ENCODE measurements around the gene WDR27.
A peak's percentile ranks its signal among the peaks of the same experiment; 100 is the strongest.

WDR27 gene

DNA sequence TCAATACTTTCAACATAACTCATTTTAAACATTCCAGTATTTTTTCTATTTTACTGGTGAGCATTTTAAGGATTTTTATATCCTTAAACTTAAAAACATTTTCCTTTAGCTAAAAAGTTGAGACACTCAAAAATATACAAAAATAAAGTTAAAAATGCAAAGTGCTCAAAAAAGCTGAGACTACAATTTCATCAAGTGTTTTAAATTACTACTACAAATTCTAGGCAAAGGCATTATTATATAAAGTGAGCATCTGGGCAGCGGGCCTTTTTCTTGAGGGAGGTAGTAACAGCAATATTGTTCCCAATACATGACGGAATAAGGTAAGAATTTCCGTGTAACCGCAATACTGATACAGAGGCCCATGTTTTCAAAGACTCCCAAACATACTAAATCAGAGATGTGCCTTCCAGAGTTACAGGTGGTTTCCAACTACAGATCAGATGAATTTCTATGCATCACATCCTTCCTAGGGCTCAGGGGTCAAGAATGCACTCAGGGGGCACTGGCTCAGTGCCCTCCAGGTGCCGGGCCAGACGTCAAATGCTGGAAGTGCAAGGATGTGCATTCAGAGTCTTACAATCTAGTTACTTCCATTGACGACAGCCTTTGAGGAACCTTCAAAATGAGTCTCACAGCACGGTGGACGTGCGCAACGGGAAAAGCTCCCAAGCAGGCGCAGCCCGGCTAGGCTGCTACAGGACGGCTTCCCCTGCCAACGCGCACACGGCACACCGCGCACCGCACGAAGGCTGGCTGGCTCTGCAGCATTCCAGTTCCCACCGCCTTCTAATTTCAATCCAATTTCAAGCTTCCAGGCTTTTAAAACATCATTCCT, 20.8 kb upstream of the WDR27 start:
- DNase-seq = peak; percentile 39
- peaks cover 45% of the 10 kb centered on the region for H3K79me2 ChIP-seq (ENCODE audit: low read length)
- H3K4me1 ChIP-seq (ENCODE audit: low read length) = no peaks in the 10 kb centered on the region
- peak overlapping the region; percentile 45 for H2AFZ ChIP-seq (ENCODE audit: low read length)
- H3K4me3 ChIP-seq (ENCODE audit: low read length) = peak overlapping the region; percentile 72
- no peak for TF ChIP-seq EZH2 (optimal IDR thresholded peaks at IDR 0.05; ENCODE audit: low read depth, low read length)
- no peak for TF ChIP-seq EZH2phosphoT487 (IDR thresholded peaks at IDR 0.05; ENCODE audit: low read length)
- TF ChIP-seq, protein P1, sequence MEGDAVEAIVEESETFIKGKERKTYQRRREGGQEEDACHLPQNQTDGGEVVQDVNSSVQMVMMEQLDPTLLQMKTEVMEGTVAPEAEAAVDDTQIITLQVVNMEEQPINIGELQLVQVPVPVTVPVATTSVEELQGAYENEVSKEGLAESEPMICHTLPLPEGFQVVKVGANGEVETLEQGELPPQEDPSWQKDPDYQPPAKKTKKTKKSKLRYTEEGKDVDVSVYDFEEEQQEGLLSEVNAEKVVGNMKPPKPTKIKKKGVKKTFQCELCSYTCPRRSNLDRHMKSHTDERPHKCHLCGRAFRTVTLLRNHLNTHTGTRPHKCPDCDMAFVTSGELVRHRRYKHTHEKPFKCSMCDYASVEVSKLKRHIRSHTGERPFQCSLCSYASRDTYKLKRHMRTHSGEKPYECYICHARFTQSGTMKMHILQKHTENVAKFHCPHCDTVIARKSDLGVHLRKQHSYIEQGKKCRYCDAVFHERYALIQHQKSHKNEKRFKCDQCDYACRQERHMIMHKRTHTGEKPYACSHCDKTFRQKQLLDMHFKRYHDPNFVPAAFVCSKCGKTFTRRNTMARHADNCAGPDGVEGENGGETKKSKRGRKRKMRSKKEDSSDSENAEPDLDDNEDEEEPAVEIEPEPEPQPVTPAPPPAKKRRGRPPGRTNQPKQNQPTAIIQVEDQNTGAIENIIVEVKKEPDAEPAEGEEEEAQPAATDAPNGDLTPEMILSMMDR (IDR thresholded peaks at IDR 0.05; ENCODE audit: low read length) = no peak
- no peaks in the 10 kb centered on the region for H3K36me3 ChIP-seq (replicated peaks; ENCODE audit: insufficient read depth, low read length)
- H3K27me3 ChIP-seq (replicated peaks; ENCODE audit: insufficient read depth, low read length) = no peaks in the 10 kb centered on the region
- H3K27ac ChIP-seq (ENCODE audit: low read length) = peak overlapping the region; percentile 61; the same call in 1 of the 2 replicates
- 0 out of 2 replicates have a peak, but pooled peaks cover 6% of the 10 kb centered on the region for H3F3A ChIP-seq (ENCODE audit: insufficient read depth, low read length)
- H4K20me1 ChIP-seq (ENCODE audit: insufficient read depth, low read length) = no peaks in the 10 kb centered on the region
- H3K9me2 ChIP-seq (replicated peaks; ENCODE audit: insufficient read depth, low read length) = no peaks in the 10 kb centered on the region
- no peaks in the 10 kb centered on the region for H3K9me3 ChIP-seq (replicated peaks; ENCODE audit: insufficient read depth, low read length)
- peak overlapping the region; percentile 66 for H3K9ac ChIP-seq (ENCODE audit: low read length)
- H3K4me2 ChIP-seq (ENCODE audit: low read depth, low read length) = peak overlapping the region; percentile 73

DNA sequence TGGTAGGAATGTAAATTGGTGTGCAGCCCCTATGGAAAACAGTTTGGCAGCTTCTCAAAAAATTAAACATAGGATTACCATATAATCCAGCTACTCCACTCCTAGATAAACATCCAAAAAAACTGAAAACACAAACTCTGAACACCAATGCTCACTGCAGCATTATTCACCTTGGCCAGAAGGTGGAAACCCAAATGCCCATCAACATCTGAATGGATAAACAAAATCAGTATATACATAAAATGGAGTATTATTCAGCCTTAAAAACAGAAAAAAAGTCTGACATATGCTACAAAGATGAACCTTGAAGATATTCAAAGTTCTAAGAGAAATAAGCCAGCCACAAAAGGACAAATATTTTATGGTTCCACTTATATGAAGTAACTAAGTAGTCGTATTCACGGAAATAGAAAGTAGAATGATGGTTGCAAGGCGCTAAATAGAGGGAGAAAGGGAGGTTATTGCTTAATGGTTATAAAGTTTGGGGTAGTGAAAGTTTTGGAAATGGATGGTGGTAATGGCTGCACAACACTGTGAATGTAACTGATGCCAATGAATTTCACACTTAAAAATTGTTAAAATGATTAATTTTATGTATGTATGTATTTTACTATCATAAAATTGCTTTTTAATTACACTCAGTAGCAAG, 18.5 kb upstream of the WDR27 start:
- H3K9me2 ChIP-seq (replicated peaks; ENCODE audit: insufficient read depth, low read length) = no peaks in the 10 kb centered on the region
- H2AFZ ChIP-seq (ENCODE audit: low read length) = no peak overlapping the region
- H3K27me3 ChIP-seq (replicated peaks; ENCODE audit: insufficient read depth, low read length) = no peaks in the 10 kb centered on the region
- H3K27ac ChIP-seq (ENCODE audit: low read length) = no peak overlapping the region
- H4K20me1 ChIP-seq (ENCODE audit: insufficient read depth, low read length) = no peaks in the 10 kb centered on the region
- H3K4me2 ChIP-seq (ENCODE audit: low read depth, low read length) = no peak overlapping the region
- H3K9ac ChIP-seq (ENCODE audit: low read length) = no peak overlapping the region
- H3K36me3 ChIP-seq (replicated peaks; ENCODE audit: insufficient read depth, low read length) = no peaks in the 10 kb centered on the region
- no peak for TF ChIP-seq EZH2phosphoT487 (IDR thresholded peaks at IDR 0.05; ENCODE audit: low read length)
- TF ChIP-seq, protein P1 (IDR thresholded peaks at IDR 0.05; ENCODE audit: low read length) = peak; percentile 17; the same call in 1 of the 2 replicates
- 0 out of 2 replicates have a peak, but pooled peaks cover 6% of the 10 kb centered on the region for H3F3A ChIP-seq (ENCODE audit: insufficient read depth, low read length)
- DNase-seq = no peak
- no peaks in the 10 kb centered on the region for H3K4me1 ChIP-seq (ENCODE audit: low read length)
- H3K79me2 ChIP-seq (ENCODE audit: low read length) = peaks cover 45% of the 10 kb centered on the region
- no peak overlapping the region for H3K4me3 ChIP-seq (ENCODE audit: low read length)
- no peaks in the 10 kb centered on the region for H3K9me3 ChIP-seq (replicated peaks; ENCODE audit: insufficient read depth, low read length)

DNA sequence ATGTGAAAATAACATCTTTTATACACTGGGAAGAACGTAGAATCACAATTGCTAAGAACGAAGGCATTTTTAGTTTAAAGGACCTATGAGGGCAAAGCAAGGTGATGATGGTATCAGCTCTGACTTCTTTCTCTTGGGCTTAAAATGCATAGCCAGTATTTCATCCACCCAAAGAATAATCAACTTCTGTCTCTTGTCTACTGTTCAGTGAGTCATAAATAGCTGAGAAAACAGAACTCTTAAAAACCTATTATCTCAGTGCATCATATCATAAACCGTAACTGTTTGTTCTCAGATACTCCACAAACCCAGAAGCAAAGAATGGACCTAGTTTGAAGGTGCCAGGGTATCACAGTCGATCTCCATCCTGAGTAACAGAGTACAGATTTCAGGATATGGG, 17.3 kb upstream of the WDR27 start:
- Histone ChIP-seq H3K9ac (ENCODE audit: low read length) (no peak overlapping the region), H3K4me2 (ENCODE audit: low read depth, low read length) (no peak overlapping the region), H3F3A (ENCODE audit: insufficient read depth, low read length) (0 out of 2 replicates have a peak, but pooled peaks cover 6% of the 10 kb centered on the region), H3K79me2 (ENCODE audit: low read length) (peaks cover 45% of the 10 kb centered on the region), H3K27ac (ENCODE audit: low read length) (no peak overlapping the region), H2AFZ (ENCODE audit: low read length) (no peak overlapping the region), H4K20me1 (ENCODE audit: insufficient read depth, low read length) (no peaks in the 10 kb centered on the region), H3K4me3 (ENCODE audit: low read length) (no peak overlapping the region), H3K9me3 (replicated peaks; ENCODE audit: insufficient read depth, low read length) (no peaks in the 10 kb centered on the region), H3K27me3 (replicated peaks; ENCODE audit: insufficient read depth, low read length) (no peaks in the 10 kb centered on the region), H3K36me3 (replicated peaks; ENCODE audit: insufficient read depth, low read length) (no peaks in the 10 kb centered on the region), H3K9me2 (replicated peaks; ENCODE audit: insufficient read depth, low read length) (no peaks in the 10 kb centered on the region), H3K4me1 (ENCODE audit: low read length) (no peaks in the 10 kb centered on the region)
- TF ChIP-seq, protein P1 (IDR thresholded peaks at IDR 0.05; ENCODE audit: low read length) = no peak
- no peak for TF ChIP-seq EZH2 (optimal IDR thresholded peaks at IDR 0.05; ENCODE audit: low read depth, low read length)
- TF ChIP-seq EZH2phosphoT487 (IDR thresholded peaks at IDR 0.05; ENCODE audit: low read length) = no peak
- DNase-seq = no peak
